HG02571 (cell line): Measurements from ENCODE around the gene NPAS2.
A peak's percentile ranks its signal among the peaks of the same experiment; 100 is the strongest.

Experiments used
- ATAC-seq: cut with Tn5 transposase; IDR thresholded peaks from one replicate; pipeline ENCODE4 v1.9.1; 2021; ENCODE audit warnings: mild to moderate bottlenecking, moderate library complexity; ENCODE audit not compliant: unreplicated experiment

NPAS2 gene

GRCh38 chr2:100960688-100961087 is 140.7 kb downstream of the NPAS2 start:
- no peak for ATAC-seq

GRCh38 chr2:100962366-100963025 is 142.6 kb downstream of the NPAS2 start:
- no peak for ATAC-seq

- ATAC-seq, result no peak
These were observed 143.1 kb downstream of the NPAS2 start for GRCh38 chr2:100963026-100963375.

- no peak for ATAC-seq
These were observed 144.3 kb downstream of the NPAS2 start for GRCh38 chr2:100964222-100964621.

GRCh38 chr2:100964681-100965169 is 144.8 kb downstream of the NPAS2 start:
- no peak for ATAC-seq

- no peak for ATAC-seq
These were observed 145.7 kb downstream of the NPAS2 start for GRCh38 chr2:100965596-100965995.

- no peak for ATAC-seq
These were observed 147.8 kb downstream of the NPAS2 start for GRCh38 chr2:100967716-100968115.

GRCh38 chr2:100968146-100969145 is 148.5 kb downstream of the NPAS2 start:
- no peak for ATAC-seq

- no peak for ATAC-seq
These were observed 150.1 kb downstream of the NPAS2 start for GRCh38 chr2:100969998-100970397.

- ATAC-seq, result no peak
These were observed 151.3 kb downstream of the NPAS2 start for GRCh38 chr2:100971221-100971620.

GRCh38 chr2:100972452-100972851 is 152.5 kb downstream of the NPAS2 start:
- ATAC-seq, result no peak

- no peak for ATAC-seq
These were observed 155.0 kb downstream of the NPAS2 start for GRCh38 chr2:100974712-100975520.

GRCh38 chr2:100975521-100975785 is 155.5 kb downstream of the NPAS2 start:
- no peak for ATAC-seq

GRCh38 chr2:100976061-100976460 is 156.1 kb downstream of the NPAS2 start:
- ATAC-seq, result no peak

GRCh38 chr2:100976645-100977391 is 156.9 kb downstream of the NPAS2 start:
- ATAC-seq, result peak; percentile 72

- no peak for ATAC-seq
These were observed 157.6 kb downstream of the NPAS2 start for GRCh38 chr2:100977511-100977910.

- no peak for ATAC-seq
These were observed 158.7 kb downstream of the NPAS2 start for GRCh38 chr2:100978582-100979191.

- ATAC-seq, result no peak
These were observed 160.1 kb downstream of the NPAS2 start for GRCh38 chr2:100980046-100980445.

GRCh38 chr2:100981011-100981410 is 161.1 kb downstream of the NPAS2 start:
- ATAC-seq, result no peak

GRCh38 chr2:100982431-100982861 is 162.5 kb downstream of the NPAS2 start:
- no peak for ATAC-seq
